Activated T-cell treated with anti-CD3 and anti-CD28 coated beads, Interleukin-2, amount 50 U/mL, for 24 hours (primary cell): ENCODE data around the gene ZP1.
A peak's percentile ranks its signal among the peaks of the same experiment; 100 is the strongest.

ENCODE experiments used
- DNase-seq: peaks from one replicate; pipeline ENCODE4 v3.0.0-alpha.2; 2020
- H3K27ac Mint-ChIP-seq: 2 replicates; pipeline ENCODE4 v1.8.0; 2020; ENCODE audit warnings: mild to moderate bottlenecking, mixed read lengths
- H3K27me3 Mint-ChIP-seq: 2 replicates; pipeline ENCODE4 v1.8.0; 2020; ENCODE audit warnings: mixed read lengths
- H3K36me3 Mint-ChIP-seq: 2 replicates; pipeline ENCODE4 v1.8.0; 2020; ENCODE audit warnings: low read depth, mixed read lengths
- H3K4me1 Mint-ChIP-seq: 2 replicates; pipeline ENCODE4 v1.8.0; 2020; ENCODE audit warnings: low read depth, mixed read lengths
- H3K4me3 Mint-ChIP-seq: 2 replicates; pipeline ENCODE4 v1.8.0; 2020; ENCODE audit warnings: mild to moderate bottlenecking, moderate library complexity, mixed read lengths
- H3K9me3 Mint-ChIP-seq: 2 replicates; pipeline ENCODE4 v1.8.0; 2020; ENCODE audit warnings: mixed read lengths

ZP1 gene

DNA sequence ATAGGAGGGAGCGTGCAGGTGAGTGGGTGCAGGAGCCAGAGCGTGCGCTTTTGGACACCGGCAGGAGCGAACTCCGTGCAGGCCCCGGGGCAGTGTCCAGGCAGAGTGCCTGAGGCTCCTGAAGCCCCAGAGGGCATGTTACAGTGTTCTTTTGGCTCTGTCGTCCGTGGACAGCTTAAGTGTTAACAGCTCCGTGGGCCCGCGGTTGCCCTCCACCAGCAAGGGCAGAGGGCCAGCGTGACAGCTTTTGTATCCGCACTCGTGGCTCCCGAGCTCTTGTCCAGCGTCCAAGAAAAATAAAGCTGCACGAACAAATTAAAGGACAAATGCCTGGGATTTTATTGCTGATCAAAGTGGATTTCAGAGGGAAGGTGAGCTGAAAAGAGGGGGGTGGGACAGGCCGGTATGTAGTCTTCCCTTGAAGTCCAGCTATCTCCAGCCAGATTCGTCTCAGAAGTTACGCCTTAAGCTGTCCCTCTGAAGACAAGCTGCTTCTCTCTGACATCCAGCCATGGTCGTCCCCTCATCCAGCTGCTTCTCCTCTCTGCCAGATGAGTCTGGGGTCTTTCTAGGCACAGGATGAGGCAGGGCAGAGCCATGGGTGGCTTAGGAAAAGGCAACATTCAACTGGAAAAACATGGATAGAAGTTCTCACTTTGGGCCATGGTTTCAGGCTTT, 45.6 kb downstream of the ZP1 start:
- H3K4me1 Mint-ChIP-seq: peaks cover 64% of the 10 kb centered on the region

DNA sequence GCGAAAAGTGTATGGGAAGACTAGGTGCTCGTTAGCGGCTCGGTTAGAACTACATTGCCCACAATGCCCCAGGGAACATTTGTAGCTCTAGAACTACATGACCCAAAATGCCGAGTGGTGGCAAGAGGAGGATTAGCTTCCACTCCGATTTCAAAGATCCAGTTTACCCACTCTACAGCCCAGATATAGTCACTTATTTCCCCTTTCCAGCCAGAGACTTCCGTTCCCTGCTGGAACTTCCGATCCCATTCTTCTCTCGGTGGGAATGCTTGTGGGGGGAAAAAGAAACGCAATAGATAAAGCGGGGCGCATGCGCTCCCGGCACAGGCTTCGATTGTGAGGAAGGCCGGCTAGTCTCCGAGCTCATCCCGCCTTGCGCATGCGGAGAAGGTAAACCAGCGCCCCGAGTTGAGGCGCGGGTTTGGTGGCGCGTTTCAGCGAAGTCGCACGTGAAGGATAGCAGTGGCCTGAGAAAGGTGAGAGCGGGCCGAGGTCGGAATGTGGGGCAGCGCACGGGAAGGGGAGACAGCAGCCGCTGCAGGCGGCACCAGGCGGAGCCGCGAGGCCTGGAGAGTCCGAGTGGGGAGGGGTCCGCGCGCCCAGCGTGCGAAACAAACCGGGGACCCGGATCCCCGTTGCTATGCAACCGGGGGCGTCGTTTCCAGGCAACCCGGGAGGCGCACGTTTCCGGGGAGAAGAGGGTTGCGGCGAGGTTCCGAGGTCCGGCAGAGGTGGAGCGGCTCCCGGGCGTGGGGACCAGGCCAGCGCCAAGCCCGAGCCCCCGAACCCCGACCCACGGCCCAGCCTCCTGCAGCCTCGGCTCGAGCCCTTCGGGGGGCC, 46.7 kb downstream of the ZP1 start, which contains the start of gene TMEM109:
Gene TMEM109, plus strand, starts transcription at position 366 of the 840 bp plus-strand sequence. CDS start 5,536 bp downstream, outside the sequence.
- H3K9me3 Mint-ChIP-seq: no peaks in the 10 kb centered on the region
- peak within 1 kb of the TSS; percentile 99 for H3K27ac Mint-ChIP-seq
- peak; percentile 91 for DNase-seq
- no peaks in the 10 kb centered on the region for H3K27me3 Mint-ChIP-seq
- H3K4me3 Mint-ChIP-seq: peak within 1 kb of the TSS; percentile 94
- H3K4me1 Mint-ChIP-seq: peaks cover 74% of the 10 kb centered on the region
- peaks cover 41% of the 10 kb centered on the region for H3K36me3 Mint-ChIP-seq

More for the DNA sequence above, 45.6 kb downstream of the ZP1 start:
- peak overlapping the region; percentile 99 for H3K27ac Mint-ChIP-seq
- no peaks in the 10 kb centered on the region for H3K9me3 Mint-ChIP-seq
- peak overlapping the region; percentile 94 for H3K4me3 Mint-ChIP-seq
- no peaks in the 10 kb centered on the region for H3K27me3 Mint-ChIP-seq
- DNase-seq: peak; percentile 34
- peaks cover 32% of the 10 kb centered on the region for H3K36me3 Mint-ChIP-seq

DNA sequence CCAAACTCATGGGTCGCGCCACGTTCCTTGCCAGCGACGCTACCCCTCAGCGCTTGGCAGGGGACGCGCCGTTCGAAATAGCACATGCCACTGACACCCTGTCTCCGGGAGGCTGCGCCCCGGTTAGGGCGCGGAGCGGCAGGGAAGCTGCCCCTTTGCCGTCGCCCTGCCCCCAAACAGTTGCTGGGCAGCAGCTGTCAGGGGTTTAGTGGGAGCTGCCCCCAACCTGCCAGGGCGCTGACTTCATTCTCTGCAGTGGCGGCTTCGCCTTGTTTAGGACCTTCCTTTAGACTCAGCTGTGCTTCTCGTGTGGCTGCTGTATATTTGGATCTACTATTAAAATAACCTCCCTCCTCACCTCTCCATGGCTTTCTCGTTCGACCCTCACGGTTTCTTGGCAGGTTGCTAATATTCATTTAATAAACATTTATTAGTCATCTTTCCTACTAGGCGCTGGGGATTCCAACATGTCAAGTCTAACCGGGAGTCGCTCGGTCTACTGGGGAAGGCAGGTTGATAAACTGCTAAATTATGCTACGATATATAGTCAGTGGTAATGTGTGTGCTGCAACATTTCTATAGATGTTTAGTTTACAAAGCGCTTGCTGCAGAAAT, 47.4 kb downstream of the ZP1 start:
- Mint-ChIP-seq H3K27me3 (no peaks in the 10 kb centered on the region), H3K9me3 (no peaks in the 10 kb centered on the region), H3K27ac (peak overlapping the region; percentile 92), H3K4me1 (peaks cover 82% of the 10 kb centered on the region), H3K36me3 (peaks cover 48% of the 10 kb centered on the region), H3K4me3 (peak overlapping the region; percentile 94)
- peak; percentile 70 for DNase-seq

DNA sequence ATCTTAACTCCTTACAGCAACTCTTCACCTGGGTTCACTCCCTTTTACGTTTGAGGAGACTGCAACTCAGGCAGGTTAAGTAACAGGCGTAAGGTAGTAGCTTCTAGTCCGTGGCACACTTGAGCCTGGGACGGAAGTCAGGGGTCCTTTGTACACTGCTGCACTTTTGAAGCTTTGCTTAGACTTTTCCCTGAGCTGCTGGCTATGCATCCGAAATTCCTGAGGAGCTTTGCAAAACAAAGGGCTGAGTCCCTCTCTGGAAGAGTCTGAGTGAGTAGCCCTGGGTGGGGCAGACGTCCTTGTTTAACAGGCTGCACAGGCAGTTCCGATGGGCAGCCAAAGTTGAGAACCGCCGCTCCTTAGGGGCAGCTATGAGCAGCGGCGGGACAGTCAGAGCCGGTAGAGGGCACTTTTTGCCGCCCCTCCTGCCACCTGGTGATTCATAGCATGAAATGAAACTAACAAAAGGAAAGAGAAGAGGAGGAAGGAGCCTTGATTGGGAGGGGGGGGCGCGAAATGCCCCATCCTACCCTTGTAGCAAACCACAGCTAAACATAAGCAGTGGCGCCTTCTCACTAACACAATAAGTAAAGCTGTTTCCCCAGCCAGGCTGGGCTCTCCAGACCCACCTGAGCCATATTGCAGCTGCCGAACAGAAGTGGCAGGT, 48.0 kb downstream of the ZP1 start:
- H3K27me3 Mint-ChIP-seq: no peaks in the 10 kb centered on the region
- H3K4me1 Mint-ChIP-seq: peaks cover 81% of the 10 kb centered on the region
- peak overlapping the region; percentile 92 for H3K27ac Mint-ChIP-seq
- H3K9me3 Mint-ChIP-seq: no peaks in the 10 kb centered on the region
- H3K36me3 Mint-ChIP-seq: peaks cover 54% of the 10 kb centered on the region
- peak; percentile 80 for DNase-seq
- peak overlapping the region; percentile 94 for H3K4me3 Mint-ChIP-seq

DNA sequence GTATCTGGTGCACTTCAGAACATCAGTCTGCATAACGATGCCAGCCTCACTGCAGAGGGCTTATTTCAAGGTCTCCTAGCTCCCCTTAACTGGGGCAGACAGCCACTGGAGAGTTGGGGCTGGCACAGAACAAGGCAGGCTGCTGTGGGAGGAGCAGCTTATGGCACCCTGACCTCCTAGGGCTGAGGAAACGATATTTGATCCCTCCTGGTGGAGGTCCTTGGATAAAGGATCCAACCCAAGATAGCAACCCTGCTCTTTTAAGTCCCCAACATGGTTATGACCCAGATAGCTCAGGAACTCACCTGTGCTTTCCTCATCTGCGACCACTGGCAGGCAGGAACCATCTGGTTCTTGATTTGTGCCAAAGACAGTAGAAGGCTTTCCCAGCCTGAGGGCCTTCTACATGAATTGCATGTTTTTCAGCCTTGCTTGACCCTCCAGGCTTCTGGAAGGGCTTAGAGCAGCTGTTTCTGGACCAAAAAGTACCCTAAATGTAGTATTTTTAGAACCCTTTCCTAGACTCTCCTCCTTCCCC, 49.4 kb downstream of the ZP1 start:
- DNase-seq: no peak
- H3K36me3 Mint-ChIP-seq: peaks cover 68% of the 10 kb centered on the region
- peaks cover 69% of the 10 kb centered on the region for H3K4me1 Mint-ChIP-seq
- H3K9me3 Mint-ChIP-seq: no peaks in the 10 kb centered on the region
- H3K27ac Mint-ChIP-seq: no peak overlapping the region
- H3K4me3 Mint-ChIP-seq: peak overlapping the region; percentile 18
- no peaks in the 10 kb centered on the region for H3K27me3 Mint-ChIP-seq

DNA sequence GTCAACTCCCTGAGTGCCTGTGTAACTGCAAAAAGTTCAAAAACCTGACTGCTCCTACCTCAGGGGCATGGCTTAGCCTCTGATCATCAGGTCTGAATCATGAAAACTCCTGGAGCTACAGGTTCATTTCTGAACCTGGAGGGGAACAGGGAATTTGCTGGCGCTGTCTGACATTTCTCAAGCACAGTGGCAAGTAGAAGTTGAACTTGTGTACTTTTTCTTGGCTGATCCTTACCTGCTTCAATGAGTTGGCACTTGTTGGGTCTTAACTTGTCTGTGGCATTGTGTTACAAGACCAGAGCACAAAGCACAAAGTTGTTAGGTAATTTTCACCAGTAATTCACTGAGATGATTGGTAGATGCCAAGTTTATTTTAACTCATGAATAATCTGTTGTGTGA, 49.9 kb downstream of the ZP1 start:
- no peak for DNase-seq
- no peaks in the 10 kb centered on the region for H3K9me3 Mint-ChIP-seq
- H3K36me3 Mint-ChIP-seq: peaks cover 73% of the 10 kb centered on the region
- H3K4me1 Mint-ChIP-seq: peaks cover 63% of the 10 kb centered on the region
- no peak overlapping the region for H3K27ac Mint-ChIP-seq
- no peaks in the 10 kb centered on the region for H3K27me3 Mint-ChIP-seq
- no peak overlapping the region for H3K4me3 Mint-ChIP-seq

DNA sequence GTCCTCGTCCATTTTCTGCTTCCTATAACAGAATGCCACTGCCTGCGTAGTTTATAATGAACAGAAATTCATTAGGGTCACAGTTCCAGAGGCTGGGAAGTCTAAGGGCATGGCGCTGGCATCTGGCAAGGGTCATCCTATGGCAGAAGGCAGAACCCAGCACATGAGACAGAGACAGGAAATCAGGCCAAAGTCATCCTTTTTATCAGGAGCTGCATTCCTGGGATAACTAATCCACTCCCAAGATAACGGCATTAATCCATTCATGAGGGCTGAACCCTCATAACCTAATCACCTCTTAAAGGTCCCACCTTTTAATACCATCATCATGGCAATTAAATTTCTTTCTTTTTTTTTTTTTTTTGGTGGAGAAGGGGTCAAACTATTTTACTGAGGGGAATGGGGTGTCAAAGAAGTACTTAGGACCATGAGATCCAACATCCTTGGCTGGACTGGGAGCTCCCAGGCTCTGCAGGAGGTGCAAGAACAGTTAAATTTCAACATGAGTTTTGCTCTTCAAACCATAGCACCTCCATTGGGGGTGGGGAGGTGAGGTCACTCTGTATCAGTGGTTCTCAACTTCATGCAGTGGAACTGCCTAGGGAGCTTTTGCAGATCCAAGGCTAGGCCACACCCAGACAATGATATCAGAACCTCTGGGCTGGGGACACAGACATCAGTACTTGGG, 51.1 kb downstream of the ZP1 start:
- peaks cover 84% of the 10 kb centered on the region for H3K36me3 Mint-ChIP-seq
- no peaks in the 10 kb centered on the region for H3K9me3 Mint-ChIP-seq
- H3K4me3 Mint-ChIP-seq: no peak overlapping the region
- peaks cover 2% of the 10 kb centered on the region for H3K27me3 Mint-ChIP-seq
- peaks cover 54% of the 10 kb centered on the region for H3K4me1 Mint-ChIP-seq
- H3K27ac Mint-ChIP-seq: no peak overlapping the region
- peak; percentile 19 for DNase-seq

DNA sequence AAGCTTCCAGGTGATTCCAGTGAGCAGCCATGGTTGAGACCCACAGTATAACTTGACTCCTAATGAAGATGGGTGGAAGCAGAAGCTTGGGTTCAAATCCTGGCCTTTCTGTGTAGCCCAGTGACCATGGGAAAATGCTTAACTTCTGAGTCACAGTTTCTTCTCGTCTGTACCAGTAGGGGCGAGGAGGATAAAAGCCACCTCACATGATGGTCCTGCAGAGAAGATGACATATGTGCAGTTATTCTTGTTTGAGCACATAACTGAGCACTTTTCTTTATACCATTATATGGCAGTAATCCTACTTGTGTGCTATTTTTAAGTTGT, 51.6 kb downstream of the ZP1 start:
- Mint-ChIP-seq H3K36me3 (peaks cover 88% of the 10 kb centered on the region), H3K9me3 (no peaks in the 10 kb centered on the region), H3K4me3 (no peak overlapping the region), H3K27me3 (peaks cover 4% of the 10 kb centered on the region), H3K27ac (no peak overlapping the region), H3K4me1 (peaks cover 52% of the 10 kb centered on the region)
- DNase-seq: no peak

DNA sequence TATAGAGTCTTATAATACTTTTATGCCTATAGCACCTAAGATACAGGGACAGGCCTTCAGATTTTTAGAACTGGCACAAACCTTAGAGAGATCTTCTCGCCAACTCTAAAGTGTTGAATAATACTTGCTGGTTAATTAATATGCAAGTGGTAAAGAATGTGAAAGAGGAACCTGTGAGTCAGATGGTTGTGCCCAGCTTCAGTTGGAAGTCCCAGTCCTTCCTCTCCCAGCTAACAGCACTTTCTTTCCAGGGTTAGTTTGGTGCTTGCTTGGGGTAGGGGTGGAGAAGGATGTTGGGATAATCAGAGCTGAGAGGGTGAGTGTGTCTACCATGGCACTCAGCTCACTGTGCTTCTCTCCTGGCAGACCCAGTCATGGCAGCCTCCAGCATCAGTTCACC, 52.0 kb downstream of the ZP1 start:
- peaks cover 53% of the 10 kb centered on the region for H3K4me1 Mint-ChIP-seq
- H3K27me3 Mint-ChIP-seq: peaks cover 6% of the 10 kb centered on the region
- no peaks in the 10 kb centered on the region for H3K9me3 Mint-ChIP-seq
- peaks cover 85% of the 10 kb centered on the region for H3K36me3 Mint-ChIP-seq
- no peak overlapping the region for H3K4me3 Mint-ChIP-seq
- no peak overlapping the region for H3K27ac Mint-ChIP-seq
- no peak for DNase-seq

DNA sequence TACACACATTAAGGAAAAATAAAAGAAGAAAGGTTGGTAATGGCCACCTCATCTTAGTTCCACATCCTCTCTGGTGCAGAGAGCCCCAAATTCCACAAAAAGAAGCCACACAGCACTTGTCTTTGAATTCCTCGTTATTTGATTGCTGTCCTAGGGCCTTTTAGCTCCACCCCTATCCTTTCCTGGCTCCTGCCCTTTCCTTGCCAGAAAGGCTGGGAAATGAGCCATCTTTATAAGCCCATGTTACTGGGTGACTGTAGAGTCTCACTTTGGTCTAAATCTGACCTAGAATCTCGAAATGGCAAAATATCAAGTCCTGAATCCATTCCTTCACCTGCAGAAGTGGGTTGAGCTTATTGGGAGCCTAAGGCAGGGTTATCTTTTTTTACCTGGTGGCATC, 52.6 kb downstream of the ZP1 start:
- Mint-ChIP-seq H3K9me3 (no peaks in the 10 kb centered on the region), H3K27me3 (peaks cover 9% of the 10 kb centered on the region), H3K27ac (no peak overlapping the region), H3K4me3 (no peak overlapping the region), H3K36me3 (peaks cover 83% of the 10 kb centered on the region), H3K4me1 (peaks cover 54% of the 10 kb centered on the region)
- no peak for DNase-seq

DNA sequence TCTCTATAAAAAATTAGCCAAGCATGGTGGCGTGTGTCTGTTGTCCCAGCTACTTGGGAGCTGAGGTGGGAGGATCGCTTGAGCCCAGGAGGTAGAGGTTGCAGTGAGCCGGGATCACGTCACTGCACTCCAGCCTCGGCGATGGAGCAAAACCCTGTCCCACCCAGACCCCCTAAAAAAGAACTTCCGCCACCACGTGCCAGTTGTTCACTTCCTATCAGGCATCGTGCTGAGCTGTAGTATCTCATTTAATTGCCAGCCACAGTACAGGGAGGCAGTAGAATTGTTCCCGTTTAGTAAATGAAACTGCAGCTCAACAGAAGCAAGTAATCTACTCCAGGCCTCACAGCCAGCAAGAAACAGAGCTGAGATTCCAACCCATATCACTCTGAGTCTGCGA, 53.9 kb downstream of the ZP1 start:
- Mint-ChIP-seq H3K27me3 (peaks cover 21% of the 10 kb centered on the region), H3K4me1 (peaks cover 53% of the 10 kb centered on the region), H3K36me3 (peaks cover 72% of the 10 kb centered on the region), H3K9me3 (no peaks in the 10 kb centered on the region), H3K27ac (no peak overlapping the region), H3K4me3 (no peak overlapping the region)
- no peak for DNase-seq

DNA sequence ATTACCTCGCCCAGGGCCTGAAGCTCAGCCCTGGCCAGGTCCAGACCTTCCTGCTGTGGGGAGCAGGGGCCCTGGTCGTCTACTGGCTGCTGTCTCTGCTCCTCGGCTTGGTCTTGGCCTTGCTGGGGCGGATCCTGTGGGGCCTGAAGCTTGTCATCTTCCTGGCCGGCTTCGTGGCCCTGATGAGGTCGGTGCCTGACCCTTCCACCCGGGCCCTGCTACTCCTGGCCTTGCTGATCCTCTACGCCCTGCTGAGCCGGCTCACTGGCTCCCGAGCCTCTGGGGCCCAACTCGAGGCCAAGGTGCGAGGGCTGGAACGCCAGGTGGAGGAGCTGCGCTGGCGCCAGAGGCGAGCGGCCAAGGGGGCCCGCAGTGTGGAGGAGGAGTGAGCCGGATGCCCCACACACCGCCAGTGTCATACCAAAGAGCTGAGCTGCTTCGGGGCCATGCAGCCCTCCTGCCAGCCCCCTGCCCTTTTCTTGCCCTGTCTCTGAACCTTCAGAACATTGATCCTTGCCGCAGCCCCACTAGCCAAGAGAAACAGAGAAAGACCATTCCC, 54.5 kb downstream of the ZP1 start:
- H3K9me3 Mint-ChIP-seq: no peaks in the 10 kb centered on the region
- no peak overlapping the region for H3K27ac Mint-ChIP-seq
- peaks cover 21% of the 10 kb centered on the region for H3K27me3 Mint-ChIP-seq
- H3K4me1 Mint-ChIP-seq: peaks cover 48% of the 10 kb centered on the region
- peaks cover 66% of the 10 kb centered on the region for H3K36me3 Mint-ChIP-seq
- H3K4me3 Mint-ChIP-seq: no peak overlapping the region
- no peak for DNase-seq

DNA sequence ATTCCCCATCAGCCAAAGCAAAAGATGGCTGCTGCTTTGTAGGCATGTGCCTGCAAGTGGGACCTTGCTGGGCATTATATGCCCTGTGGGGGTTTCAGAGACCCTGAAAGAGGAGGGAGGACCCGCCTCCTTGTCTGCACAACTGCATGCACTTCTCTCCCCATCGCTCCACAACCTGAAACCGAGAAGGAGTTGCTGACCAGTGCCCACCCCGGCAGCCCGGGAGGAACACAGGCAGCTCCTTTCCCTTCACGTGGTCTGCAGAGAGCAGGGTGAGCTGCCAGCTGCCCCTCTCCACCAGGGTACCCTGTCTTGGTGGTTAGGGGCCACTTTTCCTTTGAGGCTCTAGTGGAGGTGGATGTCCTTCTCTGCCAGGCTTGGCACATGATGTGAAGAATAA, 55.6 kb downstream of the ZP1 start:
- Mint-ChIP-seq H3K36me3 (peaks cover 57% of the 10 kb centered on the region), H3K4me1 (peaks cover 41% of the 10 kb centered on the region), H3K9me3 (no peaks in the 10 kb centered on the region), H3K27ac (no peak overlapping the region), H3K27me3 (peaks cover 21% of the 10 kb centered on the region), H3K4me3 (no peak overlapping the region)
- DNase-seq: no peak
